ENCODE results near the gene IL11RA.

IL11RA gene

DNA sequence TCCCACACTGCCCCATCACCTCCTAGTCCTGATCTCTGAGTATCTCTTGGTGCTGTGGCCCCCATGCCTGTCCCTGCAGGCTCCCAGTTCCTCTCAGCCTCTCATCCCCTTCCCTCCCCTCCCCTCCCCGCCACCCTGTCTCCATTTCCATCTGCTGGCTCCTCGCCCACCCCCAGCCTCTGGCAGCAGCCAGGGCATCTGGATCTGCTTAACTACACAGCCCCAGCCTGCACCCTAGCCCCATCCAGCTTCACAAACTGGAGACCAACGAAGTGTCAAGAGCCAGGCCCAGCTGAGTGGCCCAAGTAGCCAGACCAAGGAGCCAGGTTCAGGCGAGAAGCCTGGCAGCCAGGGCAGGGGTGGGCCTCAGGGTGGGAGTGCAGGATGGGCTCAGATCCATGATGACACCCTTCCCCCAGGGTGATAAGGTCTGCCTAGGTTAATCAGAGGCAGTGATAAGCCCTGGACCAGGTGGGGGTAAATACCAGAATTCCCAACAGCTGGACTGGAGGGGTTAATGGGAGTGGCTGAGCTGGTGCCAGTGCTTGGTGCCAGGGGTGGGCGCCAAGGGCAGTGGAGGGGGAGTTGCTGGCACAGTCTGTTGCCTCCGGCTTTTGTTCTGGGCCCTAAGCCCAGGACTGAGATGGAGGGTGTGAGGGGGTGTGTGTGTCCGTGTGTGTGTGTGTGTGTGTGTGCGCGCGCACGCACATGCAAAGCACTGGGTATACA is 2.5 kb downstream of the IL11RA start:
- no peak for DNase-seq (ENCODE audit: low read depth)

DNA sequence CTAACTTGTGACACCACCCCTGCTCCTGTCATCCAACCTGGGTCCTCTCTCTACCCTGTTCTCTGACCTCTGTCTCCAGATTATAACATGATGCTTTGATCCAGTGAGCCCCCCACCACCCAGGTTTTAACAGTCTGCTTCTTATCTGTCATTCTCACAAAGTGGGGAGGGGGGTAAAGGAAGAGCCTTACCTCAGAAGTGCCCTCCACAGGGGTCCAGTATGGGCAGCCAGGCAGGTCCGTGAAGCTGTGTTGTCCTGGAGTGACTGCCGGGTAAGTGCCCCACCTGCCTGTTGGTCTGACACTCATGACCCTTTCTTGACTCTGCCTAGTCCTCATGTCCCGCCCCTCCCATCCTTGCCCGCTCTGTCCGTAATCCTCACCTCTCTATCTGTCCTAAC is 3.4 kb downstream of the IL11RA start:
- DNase-seq (ENCODE audit: low read depth): no peak

DNA sequence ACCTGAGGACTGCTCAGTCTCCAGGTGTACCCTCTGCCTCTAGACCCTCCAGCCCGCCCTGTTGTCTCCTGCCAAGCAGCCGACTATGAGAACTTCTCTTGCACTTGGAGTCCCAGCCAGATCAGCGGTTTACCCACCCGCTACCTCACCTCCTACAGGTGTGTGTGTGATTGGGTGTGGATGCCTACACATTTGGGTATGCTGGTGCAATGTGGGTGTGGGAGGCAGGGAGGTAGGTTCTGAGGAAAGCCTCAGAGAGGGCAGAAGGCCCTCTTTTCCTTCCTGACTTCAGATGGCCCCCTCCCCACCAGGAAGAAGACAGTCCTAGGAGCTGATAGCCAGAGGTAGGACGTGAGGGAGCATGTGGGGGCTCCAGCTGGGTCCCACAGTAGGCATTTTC is 5.0 kb downstream of the IL11RA start:
- DNase-seq (ENCODE audit: low read depth): no peak

DNA sequence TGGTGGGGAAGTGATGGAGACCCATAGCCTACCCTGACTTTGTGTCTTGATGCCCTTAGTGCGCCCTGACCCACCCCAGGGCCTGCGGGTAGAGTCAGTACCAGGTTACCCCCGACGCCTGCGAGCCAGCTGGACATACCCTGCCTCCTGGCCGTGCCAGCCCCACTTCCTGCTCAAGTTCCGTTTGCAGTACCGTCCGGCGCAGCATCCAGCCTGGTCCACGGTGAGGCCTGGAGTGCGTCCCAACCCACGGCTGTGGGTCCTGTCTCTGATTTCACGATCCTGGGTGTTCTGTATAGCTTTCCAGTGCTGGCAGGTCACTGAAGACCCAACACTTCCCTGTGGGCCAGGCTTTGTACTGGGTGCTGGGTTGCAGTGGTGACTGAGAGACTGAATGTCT is 6.5 kb downstream of the IL11RA start:
- no peak for DNase-seq (ENCODE audit: low read depth)

DNA sequence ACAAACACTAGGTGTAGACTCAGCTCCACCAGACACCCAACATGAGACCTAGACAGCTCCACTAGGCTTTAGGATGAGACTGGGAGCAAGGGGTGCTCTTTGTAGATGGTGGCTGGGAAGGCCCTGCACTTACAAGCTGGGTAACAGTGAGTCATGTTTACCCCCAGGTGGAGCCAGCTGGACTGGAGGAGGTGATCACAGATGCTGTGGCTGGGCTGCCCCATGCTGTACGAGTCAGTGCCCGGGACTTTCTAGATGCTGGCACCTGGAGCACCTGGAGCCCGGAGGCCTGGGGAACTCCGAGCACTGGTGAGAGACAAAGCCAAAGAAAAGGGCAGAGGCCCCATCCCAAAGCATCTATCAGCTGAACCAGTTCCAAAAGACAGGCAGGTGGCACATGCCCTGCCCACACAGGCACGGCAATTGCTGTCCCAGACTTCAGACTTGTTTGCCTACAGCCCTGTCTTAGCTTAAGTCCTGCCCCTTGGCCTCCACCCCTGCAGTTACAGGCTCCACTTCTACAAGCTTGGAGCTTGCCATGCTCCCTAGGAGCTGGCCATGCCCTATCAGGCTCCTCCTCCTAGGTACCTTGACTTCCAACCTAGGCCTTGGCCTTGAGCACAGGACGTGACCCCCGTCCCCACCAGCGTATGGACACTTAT is 7.7 kb downstream of the IL11RA start:
- DNase-seq (ENCODE audit: low read depth): no peak

DNA sequence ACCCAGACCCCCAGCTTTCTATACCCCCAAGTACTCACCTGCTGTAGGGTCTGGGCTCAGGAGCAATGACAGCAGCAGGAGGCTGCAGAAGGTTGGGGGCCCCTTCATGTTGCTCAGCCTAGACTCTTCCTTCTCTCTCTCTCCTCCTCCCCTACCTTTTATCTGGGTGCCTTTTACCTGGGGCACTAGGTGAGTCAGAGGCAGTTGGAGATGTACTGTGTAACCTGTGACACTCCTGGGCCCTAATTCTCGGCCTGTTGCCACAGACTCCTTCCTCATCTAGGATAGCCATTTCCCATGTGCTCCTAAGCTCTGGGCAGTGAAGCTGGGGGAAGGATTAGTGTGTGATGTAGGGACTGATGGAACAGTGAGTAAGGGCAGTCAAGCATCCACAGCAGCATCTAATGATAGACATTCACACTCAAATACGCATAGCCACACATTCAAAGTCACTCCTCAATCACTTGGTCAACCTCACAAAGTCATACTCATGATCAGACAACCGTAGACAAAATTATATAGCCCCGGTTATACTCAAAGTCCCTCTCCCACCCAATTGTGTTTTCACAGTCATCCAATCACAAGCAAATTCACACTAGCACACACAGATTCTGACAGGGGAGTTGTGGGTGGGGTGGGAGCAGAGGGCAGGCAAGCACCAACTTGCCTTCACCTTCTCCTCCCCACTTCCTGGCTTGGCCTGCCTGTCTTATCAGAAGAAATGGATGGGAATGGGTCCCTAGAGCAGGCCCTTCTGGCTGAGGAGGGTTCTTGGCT is 10.7 kb downstream of the IL11RA start, which contains the start of gene CCL27:
Gene CCL27 (minus strand): TSS at position 132 of the 777 bp plus-strand sequence. CDS start 24 bp downstream, at position 108.
- no peak for DNase-seq (ENCODE audit: low read depth)

DNA sequence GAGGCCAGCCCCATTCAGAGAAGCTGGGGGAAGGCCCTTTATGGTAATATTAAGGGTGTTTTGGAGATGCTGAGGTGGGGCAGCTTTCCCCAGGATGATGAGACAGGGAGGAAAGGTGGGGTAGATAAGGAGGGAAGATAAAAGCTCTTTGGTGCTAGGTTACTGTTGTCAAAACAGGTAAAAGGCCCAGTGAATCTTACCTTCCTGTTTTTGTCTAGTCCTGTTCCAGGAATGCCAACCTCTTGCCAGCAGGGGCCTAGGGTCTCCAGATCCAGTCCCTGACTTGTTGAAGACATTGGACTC is 11.3 kb downstream of the IL11RA start:
- DNase-seq (ENCODE audit: low read depth): no peak

DNA sequence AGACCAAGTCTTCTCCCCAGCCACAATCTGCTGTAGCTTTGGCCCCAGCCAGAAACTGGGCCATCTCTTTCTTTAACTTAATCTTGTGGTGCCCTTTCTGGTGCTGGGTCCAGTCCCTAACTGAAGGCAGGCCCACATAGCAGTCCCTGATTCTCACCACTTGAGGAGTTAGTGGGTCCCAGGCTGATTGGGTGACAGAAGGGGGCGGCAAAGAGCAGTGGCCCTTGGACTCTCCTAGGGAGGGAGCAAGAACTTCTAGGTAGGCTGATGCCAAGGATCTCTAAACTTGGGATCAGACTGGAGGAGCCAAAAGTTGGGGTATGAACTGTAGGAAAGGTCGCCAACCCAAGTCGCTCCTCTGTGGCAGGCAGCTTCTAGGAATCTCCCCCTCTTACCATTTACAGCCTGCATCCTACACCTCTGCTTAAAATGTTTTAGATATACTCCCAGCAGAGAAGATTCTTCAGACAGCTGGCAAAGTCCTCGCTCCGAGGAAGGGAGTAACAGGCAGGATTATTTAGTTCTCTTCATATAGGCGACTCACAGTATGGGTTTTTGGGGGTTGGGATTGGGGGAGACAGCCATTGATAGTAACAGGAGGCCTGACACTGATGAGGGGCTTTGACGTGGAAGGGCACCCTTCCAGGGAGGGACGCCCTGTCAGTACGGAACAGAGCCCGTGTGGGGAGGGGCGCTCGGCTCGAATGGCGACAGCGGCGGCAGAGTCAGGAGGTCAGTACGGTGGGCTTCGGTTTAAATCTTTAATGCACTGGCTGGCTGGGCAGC is 12.5 kb downstream of the IL11RA start:
- DNase-seq (ENCODE audit: low read depth): no peak

DNA sequence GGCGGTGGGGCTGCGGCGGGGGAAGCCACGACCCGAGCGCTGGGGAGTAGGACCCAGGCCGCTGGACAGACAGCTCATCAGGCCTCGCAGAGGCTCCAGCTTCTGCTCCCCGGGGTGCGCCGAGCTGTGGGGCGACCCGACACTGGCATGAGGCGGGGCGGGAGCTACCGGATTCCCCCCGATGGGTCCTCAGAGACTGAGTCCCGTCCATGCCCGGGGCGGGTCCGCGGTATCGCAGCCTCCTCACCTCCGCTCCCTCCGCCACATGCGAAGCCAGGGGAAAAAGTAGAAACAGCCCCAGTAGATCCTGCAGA is 13.0 kb downstream of the IL11RA start:
- DNase-seq (ENCODE audit: low read depth): no peak

DNA sequence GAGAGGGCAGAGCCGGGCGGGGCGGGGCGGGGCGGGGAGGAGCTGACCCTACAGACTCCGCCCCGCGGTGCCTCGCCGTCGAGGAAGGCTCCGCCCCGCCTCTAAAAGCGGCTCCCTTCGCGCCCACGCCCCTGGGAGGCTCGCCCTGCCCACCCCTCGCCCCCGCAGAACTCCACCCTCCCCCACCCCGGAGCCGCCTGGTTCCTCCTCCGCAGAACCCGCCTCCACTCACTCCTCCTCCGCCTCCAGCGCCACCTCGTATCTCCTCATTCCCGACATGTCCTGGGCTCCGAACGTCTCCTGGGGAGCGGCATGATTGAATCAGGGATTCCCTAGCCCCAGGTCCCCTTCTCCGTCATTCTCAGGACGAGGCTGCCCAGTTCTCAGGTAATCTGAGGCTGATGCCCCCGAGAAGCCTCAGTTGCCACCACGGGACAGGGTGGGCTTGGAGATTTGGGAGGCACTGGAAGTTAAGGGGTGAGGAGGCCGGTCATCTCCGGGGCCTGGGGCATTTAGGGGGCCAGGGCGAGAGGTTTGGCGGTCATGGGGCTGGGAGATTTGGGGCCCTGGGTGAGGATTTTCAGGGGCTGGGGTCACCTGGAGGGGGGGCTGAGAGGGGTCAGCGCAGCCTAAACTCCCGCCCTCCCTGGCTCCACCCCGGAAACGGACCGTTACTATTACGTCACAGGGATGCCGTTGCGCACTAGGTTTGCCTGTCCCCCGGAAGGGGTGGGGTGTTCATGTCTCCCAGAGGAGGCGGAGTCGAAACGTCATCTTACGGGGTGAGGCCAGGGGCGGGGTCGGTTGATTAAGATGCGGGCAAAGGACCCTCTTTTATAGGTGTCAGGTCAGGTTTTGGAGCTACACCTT is 13.6 kb downstream of the IL11RA start:
- DNase-seq (ENCODE audit: low read depth): peak; percentile 84

DNA sequence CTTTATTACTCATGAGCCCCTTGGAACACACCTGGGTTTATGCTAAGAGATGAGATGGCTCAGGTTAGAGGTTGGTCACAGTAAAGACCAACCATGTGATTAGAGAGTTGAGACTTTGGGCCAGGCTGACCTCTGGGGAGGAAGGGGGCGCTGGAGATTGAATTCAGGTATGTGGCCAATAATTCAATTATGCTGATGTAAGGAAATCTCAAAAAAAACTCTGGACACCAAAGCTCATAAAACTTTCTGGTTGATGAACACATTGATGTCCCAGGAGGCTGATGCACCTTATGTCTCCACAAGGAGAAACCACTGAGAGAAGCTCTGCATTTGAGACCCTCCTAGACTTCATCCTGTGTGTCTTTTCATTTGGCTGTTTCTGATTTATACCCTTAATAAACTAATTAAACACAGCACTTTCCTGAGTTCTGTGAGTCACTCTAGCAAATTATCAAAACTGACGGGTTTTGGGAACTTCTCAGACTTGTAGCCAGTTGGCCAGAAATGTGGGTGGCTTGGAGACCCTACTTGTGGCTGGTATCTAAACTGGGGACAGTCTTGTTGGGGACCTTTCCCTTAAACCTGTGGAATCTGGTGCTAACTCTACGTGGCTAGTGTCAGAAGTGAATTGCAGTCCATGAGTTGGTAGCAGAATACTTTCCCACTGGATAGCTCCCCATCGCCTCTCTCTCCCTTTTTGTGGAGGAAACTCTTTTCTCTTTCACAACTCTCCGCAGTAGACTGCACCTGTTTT is 18.0 kb downstream of the IL11RA start:
- DNase-seq (ENCODE audit: low read depth): no peak

DNA sequence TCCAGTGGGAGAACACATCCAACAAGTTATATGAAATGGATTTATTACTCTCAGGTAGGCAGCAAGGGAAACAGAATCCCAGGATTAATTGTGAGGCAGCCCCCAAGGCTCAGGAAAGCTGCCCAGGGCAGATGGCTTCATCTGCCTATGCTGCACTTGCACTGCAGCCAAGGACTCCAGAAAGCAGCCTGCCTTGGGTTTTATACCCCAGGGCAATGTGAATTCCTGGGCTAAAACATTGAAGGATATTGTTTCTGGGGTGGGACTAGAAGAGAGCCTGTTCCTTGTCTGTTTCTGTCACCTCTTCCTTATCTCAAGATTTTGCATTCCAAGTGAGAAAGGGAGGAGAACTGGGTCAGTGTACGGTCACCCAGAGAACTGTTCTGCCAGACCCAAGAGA is 19.3 kb downstream of the IL11RA start:
- DNase-seq (ENCODE audit: low read depth): no peak

DNA sequence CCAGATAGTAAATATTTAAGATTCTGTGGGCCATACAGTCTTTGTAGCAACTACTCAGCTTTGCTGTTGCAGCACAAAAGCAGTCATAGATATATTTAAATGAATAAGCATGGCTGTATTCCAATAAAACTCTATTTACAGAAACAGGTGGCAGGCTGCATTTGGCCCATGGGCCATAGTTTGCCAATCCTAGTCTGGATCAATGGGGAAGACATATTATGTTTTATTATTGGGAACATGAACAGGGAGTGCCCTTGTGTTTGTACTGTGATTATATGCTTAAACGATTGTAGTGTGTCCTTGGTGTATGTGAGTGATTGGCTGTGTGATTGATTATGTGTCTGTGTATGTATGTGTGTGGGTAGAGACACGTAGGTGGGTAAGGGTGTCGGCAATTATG is 22.5 kb downstream of the IL11RA start:
- no peak for DNase-seq (ENCODE audit: low read depth)

DNA sequence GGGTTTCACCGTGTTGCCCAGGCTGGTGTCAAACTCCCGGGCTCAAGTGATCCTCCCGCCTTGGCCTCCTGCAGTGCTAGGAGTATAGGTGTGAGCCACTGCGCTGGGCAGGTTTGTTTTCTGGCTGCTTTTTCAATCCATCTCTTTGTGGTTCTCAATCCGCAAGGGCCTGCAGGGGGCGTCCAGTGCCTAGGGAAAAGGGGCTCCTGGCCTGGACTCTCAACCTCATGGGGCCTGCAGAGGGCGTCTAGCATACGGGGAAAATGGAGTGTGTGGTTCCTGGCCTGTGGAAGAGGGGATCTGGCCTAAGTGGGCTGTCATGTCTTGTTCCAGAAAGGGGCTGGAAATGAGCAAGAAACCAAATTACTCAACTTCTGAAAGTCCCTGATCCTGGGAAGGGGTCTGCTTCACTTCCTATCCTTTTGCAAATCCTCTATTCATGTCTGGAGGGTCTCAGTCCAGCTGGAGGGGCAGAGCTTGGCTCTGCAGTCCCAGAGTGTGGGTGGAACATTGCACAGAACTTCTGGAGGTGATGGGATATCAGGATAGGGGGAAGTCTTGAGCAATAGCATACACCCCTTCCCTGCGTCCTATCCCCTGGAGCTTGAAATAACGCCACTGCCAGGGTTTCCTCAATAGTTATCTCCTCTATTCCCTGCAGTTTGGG is 23.2 kb downstream of the IL11RA start:
- no peak for DNase-seq (ENCODE audit: low read depth)

DNA sequence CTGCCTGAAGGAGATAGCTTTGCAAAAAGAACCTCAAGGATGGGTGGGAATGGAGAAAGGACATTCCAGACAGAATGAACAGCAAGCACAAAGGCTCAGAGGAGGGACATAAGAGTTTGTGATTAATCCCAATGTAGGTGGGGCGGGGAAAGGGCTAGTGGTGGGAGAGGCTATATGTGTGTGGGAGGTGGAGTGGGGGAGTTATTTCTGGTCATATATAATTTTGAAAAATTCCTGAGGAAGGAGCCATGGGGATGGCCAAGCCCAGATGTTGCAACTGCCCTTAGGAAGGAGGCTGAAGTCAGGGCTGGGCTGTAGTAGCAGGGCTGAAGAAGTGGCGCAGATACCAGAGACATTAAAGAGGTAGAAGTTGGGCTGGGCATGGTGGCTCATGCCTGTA is 23.9 kb downstream of the IL11RA start:
- no peak for DNase-seq (ENCODE audit: low read depth)

DNA sequence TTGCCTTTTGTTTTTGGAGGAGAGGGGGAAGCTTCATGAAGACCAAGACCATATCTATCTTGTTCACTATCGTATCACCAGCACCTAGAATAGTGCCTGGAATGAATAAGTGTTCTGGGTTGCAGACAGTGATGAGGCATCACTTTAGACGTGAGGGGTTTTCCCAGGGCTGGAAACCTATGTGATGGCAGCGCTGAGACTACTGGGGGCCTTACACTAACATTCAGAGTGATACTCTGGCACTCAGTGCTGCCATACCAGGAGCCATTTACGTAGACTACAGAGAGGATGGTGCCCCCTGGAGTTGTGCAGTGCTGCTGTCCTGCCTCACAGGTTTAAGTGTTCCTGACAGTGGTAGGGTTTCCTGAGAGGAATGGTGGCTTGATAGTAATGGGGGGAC is 32.2 kb downstream of the IL11RA start:
- DNase-seq (ENCODE audit: low read depth): no peak

DNA sequence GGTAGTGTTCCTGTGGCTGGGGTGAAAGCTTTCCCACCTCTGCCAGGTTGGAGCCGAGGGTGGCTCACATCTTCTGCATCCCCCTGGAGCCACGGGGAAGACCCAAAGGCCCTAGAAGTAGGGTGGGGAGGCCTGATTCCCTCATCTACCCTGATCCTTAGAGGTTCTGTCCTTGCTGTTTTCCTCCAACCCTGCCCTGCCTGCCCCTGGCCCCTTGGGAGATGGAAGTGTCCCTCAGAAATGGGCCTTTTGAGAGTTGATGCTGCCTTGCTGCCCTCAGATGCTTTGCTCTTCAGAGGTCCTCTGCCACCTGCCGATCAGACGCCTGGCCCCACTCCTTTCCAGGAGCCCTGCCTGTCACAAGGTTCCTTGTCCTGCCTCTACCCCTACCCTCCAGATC is 32.8 kb downstream of the IL11RA start:
- DNase-seq (ENCODE audit: low read depth): no peak

DNA sequence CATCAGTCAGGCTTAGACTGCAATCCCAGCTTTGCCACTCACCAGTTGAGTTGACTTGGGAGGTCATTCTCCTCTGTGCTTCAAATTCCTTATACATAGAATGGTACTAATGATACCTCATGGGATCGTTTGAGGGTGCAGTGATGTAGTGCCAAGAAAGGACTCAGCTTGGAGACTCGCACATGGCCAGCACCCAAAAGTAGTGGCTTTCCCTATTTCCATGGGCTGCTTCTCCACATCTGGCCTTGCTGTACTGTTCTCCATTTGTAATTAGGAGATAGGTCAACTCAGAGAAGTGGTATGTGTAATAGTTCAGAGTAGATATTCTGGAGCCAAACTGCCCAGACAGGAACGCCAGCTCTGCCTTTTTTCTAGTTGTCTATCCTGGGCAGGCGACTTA is 33.6 kb downstream of the IL11RA start:
- DNase-seq (ENCODE audit: low read depth): no peak

DNA sequence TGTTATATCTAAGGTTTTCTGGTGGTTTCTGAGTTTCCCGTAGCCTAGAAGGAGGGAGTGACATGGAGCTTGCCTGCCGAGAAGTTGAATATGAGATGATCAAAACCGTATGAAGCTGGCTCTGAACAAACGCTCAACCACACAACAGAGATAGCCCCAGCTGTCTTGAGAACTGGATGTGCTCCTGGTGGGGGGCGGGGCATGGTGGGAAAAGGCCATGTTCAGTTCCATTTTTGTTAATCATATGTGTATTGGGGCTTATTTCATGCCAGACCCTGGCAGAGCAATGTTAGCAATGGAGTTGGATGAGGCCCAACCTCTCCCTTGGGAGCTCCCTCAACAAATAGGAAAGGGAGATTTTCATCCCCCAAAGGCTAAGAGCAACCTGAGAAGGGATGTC is 34.2 kb downstream of the IL11RA start:
- no peak for DNase-seq (ENCODE audit: low read depth)

DNA sequence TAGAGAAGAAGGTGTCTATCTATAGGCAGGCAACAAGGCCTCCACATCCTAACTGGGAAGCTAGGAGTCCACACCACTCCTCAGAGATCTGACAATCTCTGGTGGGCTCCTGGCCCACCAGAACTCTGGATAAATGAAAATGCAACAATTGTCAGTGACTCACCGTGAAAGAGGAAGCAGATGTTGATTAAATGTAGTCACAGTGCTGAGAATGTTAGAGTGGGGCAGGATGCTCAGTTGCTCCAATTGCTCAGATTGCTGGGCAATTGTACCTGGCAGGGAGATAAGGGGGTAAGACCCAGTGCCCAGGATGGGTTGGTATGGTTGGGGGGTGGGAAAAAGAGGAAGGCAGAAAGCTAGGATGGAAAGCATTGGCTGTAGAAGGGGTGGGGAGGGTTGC is 34.7 kb downstream of the IL11RA start:
- DNase-seq (ENCODE audit: low read depth): no peak
